ACC112 (cell line): ENCODE results near the gene PTEN.
"Not testable (repeated sequence)": the region's sequence is repeated elsewhere in the genome, so short reads cannot be mapped to it uniquely, and the experiment has no call there.

Source experiments
- H2AFZ ChIP-seq: fragments of 200-600 bp; sonication (generic); one replicate; pipeline ENCODE4 v1.6.0; 2017; ENCODE audit warnings: antibody characterized with exemption, low read length; ENCODE audit not compliant: unreplicated experiment
- H3K27ac ChIP-seq: fragments of 200-600 bp; sonication (generic); 2 replicates; pipeline ENCODE4 v1.5.1; 2014; ENCODE audit warnings: low read depth, mild to moderate bottlenecking, antibody characterized with exemption, low read length, moderate library complexity
- H3K27me3 ChIP-seq: fragments of 200-600 bp; sonication (generic); 2 replicates; pipeline ENCODE4 v1.6.1; 2014; ENCODE audit warnings: mild to moderate bottlenecking, antibody characterized with exemption, low read length, moderate library complexity, mixed read lengths; ENCODE audit not compliant: insufficient read depth
- H3K36me3 ChIP-seq: fragments of 200-600 bp; sonication (generic); 2 replicates; pipeline ENCODE4 v1.6.1; 2016; ENCODE audit warnings: mild to moderate bottlenecking, antibody characterized with exemption, low read length, moderate library complexity, mixed read lengths; ENCODE audit not compliant: insufficient read depth
- H3K4me1 ChIP-seq: fragments of 200-600 bp; sonication (generic); one replicate; pipeline ENCODE4 v1.6.1; 2016; ENCODE audit warnings: low read length, mixed read lengths; ENCODE audit not compliant: insufficient read depth, unreplicated experiment, control insufficient read depth
- H3K4me3 ChIP-seq: fragments of 200-600 bp; sonication (generic); 2 replicates; pipeline ENCODE4 v1.5.1; 2014; ENCODE audit warnings: mild to moderate bottlenecking, low read depth, low read length
- H3K79me2 ChIP-seq: fragments of 200-600 bp; sonication (generic); one replicate; pipeline ENCODE4 v1.6.0; 2016; ENCODE audit warnings: low read length; ENCODE audit not compliant: control insufficient read depth, unreplicated experiment, insufficient read depth

PTEN gene

DNA sequence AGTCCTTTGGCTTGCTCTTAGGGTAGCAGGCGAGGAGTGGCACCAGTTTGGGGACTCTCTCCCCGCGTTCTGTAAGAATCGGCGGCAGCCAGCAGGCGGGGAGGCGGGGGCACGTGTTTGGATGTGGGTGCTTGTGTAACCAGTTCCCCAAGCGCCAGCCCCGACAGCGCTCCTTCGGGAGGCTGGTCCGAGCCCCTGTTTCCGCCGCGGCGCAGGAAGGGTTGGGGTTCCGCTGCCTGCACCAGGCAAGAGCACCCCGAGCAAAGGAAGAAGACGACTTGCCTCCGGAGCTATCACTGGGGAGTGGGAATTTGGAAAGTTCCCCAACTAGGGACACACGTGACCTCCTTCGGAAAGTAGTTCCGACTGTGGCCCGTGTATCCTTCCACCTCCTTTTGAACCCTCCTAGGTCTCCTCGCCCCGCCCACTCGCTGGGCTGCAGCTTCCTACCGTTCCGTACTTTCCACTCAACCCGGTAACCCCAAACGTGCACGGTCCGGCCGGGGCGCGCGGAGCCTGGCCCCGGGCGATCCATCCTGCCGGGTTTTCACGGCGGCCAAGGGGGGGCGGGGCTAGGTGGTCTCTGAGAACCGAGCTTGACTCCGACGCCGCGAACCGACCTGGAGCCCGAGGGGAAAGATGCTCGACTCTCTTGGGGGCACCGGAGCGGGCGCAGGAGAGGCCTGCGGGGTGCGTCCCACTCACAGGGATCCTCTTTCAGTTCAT, 1.3 kb upstream of the PTEN start:
- H2AFZ ChIP-seq, result peak overlapping the region; percentile 89

DNA sequence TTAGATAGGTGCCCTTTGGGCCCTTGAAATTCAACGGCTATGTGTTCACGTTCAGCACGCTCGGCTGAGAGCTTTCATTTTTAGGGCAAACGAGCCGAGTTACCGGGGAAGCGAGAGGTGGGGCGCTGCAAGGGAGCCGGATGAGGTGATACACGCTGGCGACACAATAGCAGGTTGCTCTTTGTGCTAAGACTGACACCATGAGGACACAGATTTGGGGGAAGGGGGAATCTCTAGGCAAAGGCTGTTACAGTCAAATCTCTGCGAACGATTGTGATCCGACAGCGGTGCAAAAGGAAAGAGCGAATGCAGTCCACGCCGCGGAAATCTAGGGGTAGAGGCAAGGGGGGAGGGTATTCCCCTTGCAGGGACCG, 759 bp upstream of the PTEN start:
- Histone ChIP-seq H3K36me3 (no peaks in the 10 kb centered on the region), H3K27me3 (no peaks in the 10 kb centered on the region), H3K4me3 (peak overlapping the region; percentile 83), H3K79me2 (peaks cover 36% of the 10 kb centered on the region), H2AFZ (peak overlapping the region; percentile 89), H3K4me1 (no peaks in the 10 kb centered on the region), H3K27ac (peak overlapping the region; percentile 71)

More for the DNA sequence above, 1.3 kb upstream of the PTEN start:
- Histone ChIP-seq H3K4me3 (peak overlapping the region; percentile 83), H3K27me3 (no peaks in the 10 kb centered on the region), H3K36me3 (no peaks in the 10 kb centered on the region), H3K79me2 (peaks cover 31% of the 10 kb centered on the region), H3K4me1 (no peaks in the 10 kb centered on the region), H3K27ac (peak overlapping the region; percentile 71)

DNA sequence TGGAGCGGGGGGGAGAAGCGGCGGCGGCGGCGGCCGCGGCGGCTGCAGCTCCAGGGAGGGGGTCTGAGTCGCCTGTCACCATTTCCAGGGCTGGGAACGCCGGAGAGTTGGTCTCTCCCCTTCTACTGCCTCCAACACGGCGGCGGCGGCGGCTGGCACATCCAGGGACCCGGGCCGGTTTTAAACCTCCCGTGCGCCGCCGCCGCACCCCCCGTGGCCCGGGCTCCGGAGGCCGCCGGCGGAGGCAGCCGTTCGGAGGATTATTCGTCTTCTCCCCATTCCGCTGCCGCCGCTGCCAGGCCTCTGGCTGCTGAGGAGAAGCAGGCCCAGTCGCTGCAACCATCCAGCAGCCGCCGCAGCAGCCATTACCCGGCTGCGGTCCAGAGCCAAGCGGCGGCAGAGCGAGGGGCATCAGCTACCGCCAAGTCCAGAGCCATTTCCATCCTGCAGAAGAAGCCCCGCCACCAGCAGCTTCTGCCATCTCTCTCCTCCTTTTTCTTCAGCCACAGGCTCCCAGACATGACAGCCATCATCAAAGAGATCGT, 598 bp downstream of the PTEN start:
- Histone ChIP-seq H3K27ac (peak overlapping the region; percentile 71), H2AFZ (peak overlapping the region; percentile 39), H3K79me2 (peaks cover 50% of the 10 kb centered on the region), H3K4me3 (peak overlapping the region; percentile 83)
- not testable (repeated sequence) for H3K27me3 ChIP-seq, H3K4me1 ChIP-seq, H3K36me3 ChIP-seq

DNA sequence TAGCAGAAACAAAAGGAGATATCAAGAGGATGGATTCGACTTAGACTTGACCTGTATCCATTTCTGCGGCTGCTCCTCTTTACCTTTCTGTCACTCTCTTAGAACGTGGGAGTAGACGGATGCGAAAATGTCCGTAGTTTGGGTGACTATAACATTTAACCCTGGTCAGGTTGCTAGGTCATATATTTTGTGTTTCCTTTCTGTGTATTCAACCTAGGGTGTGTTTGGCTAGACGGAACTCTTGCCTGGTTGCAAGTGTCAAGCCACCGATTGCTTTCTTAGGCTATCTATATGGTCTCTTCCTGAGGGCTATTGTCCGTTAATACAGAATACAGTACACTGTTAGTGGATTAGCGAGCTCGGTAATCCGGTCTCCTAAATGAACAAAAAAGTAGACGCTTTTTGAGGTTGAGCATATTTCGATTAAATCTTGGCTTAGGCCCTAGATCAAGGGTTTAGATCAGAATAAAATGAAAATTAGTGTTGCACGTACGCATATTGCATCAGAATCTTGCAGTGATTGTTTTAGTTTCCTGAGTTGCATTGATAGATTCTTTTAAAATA, 1.2 kb downstream of the PTEN start:
- H3K27ac ChIP-seq, result peak overlapping the region; percentile 6; the same call in 1 of the 2 replicates
- no peak overlapping the region for H2AFZ ChIP-seq
- no peaks in the 10 kb centered on the region for H3K27me3 ChIP-seq
- peaks cover 55% of the 10 kb centered on the region for H3K79me2 ChIP-seq
- peak overlapping the region; percentile 83 for H3K4me3 ChIP-seq
- H3K4me1 ChIP-seq, result peaks cover 11% of the 10 kb centered on the region
- H3K36me3 ChIP-seq, result no peaks in the 10 kb centered on the region

DNA sequence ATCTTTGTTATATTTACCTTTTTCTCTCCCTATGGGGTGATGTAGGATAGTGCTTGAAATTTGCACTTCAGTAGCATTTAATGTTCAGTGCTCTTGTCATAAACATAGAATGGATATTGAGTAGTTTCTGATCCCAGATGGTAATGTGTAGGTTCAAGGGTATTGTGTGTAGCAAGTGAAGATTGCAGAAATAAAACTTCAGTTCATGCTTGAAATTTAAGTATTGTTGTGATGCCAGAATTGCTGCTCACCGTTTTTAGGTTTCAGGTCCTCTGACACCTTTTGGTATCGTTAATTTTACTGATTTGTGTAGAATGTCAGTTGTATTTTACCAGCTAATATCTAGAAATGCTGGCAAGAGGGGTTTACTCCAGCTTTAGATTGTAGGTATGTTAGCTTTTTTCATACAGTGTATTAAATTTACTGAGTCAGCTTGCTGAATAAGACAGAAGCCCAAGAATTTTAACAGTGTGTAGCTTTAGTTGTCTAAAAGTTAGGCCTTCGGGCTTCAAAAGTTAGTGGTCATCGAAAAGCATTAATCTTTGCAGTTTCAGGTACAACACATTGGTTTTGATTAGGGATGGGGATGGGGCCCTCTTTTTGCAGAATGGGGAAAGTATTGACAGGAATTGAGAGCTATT, 1.9 kb downstream of the PTEN start:
- peaks cover 62% of the 10 kb centered on the region for H3K79me2 ChIP-seq
- H2AFZ ChIP-seq, result no peak overlapping the region
- H3K27me3 ChIP-seq, result no peaks in the 10 kb centered on the region
- no peaks in the 10 kb centered on the region for H3K36me3 ChIP-seq
- H3K4me1 ChIP-seq, result peaks cover 17% of the 10 kb centered on the region
- H3K4me3 ChIP-seq, result peak overlapping the region; percentile 83
- peak overlapping the region; percentile 6 for H3K27ac ChIP-seq

DNA sequence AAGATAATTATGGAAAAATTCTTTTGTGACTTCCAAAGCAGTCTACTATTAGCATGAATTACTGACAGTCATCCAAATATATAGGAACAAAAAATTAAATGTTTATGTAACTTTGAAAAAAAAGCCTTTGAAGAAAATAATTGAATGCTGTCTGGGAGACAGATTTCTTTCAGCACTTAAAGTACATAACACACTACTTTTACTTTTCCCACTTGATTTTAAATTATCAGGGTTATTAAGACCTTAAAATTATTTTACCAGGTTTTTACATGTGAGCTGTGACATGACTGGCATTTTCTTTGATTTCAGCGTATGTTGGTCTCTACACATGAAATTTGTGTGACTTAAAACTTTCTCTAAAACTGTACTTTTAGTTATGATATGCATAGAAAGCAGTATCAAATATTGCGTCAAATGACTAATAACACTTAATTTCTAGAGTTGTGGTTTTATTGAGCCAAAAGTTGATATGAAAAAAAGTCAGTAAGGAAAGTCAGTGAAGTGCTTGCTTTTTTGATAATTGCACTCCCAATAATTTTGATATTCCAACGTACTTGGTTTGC, 3.1 kb downstream of the PTEN start:
- H3K79me2 ChIP-seq, result peaks cover 73% of the 10 kb centered on the region
- H3K4me3 ChIP-seq, result peak overlapping the region; percentile 83
- H3K4me1 ChIP-seq, result peaks cover 26% of the 10 kb centered on the region
- no peak overlapping the region for H2AFZ ChIP-seq
- no peaks in the 10 kb centered on the region for H3K36me3 ChIP-seq
- no peaks in the 10 kb centered on the region for H3K27me3 ChIP-seq
- H3K27ac ChIP-seq, result no peak overlapping the region

DNA sequence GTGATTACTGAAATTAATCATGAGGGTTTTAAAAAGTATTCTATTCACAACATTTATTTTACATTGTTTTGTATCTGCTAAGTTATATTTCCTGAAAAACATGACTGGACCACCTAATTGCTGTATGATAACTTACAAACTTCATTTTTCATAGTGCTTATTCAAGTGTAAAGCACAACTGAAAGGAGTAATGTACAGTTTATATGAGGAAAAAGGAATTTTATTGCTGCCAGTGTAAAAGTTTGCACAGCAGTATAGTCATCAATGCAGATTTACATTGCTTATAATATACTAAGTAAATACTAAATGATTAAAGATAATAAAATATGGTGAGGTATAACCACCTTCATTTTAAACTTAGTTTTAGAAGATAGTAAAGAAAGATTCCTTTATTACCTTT, 4.0 kb downstream of the PTEN start:
- no peak overlapping the region for H2AFZ ChIP-seq
- no peak overlapping the region for H3K27ac ChIP-seq
- peaks cover 26% of the 10 kb centered on the region for H3K4me1 ChIP-seq
- no peaks in the 10 kb centered on the region for H3K36me3 ChIP-seq
- peaks cover 83% of the 10 kb centered on the region for H3K79me2 ChIP-seq
- H3K27me3 ChIP-seq, result no peaks in the 10 kb centered on the region
- H3K4me3 ChIP-seq, result peak overlapping the region; percentile 83

DNA sequence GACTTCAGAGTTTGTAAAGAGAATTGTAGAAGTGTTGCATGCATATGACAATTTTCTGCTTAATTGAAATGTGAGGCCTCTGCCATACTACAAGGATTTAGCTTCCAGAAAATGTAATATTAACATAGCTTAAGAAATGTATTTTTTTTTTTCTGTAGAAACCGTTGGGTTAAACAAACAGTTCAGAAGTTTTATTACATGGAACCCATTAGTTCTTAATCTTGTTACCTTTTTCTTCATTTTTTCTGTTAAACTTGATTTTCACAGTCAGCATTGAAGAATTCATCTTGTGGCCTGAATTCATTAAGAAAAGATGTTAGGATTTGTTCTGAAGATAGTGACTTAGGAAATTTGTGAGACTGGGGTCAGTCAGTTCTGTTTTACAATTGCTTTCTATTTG, 4.9 kb downstream of the PTEN start:
- Histone ChIP-seq H3K36me3 (no peaks in the 10 kb centered on the region), H3K27me3 (no peaks in the 10 kb centered on the region), H2AFZ (no peak overlapping the region), H3K4me3 (peak overlapping the region; percentile 83), H3K79me2 (peaks cover 91% of the 10 kb centered on the region), H3K27ac (no peak overlapping the region), H3K4me1 (peaks cover 28% of the 10 kb centered on the region)

DNA sequence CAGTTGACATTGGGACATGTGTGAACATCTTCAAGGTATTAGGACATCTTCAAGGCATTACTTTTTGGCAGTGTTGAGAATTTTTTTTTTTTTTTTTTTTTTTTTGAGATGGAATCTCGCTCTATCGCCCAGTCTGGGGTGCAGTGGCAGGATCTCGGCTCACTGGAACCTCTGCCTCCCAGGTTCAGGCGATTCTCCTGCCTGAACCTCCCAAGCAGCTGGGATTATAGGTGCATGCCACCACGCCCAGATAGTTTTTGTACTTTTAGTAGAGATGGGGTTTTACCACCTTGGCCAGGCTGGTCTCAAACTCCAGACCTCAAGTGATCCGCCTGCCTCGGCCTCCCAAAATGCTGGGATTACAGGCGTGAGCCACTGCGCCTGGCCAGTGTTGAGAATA, 5.7 kb downstream of the PTEN start:
- not testable (repeated sequence) for H3K27me3 ChIP-seq, H3K36me3 ChIP-seq, H3K27ac ChIP-seq, H2AFZ ChIP-seq
- Histone ChIP-seq H3K4me1 (peaks cover 36% of the 10 kb centered on the region), H3K79me2 (peaks cover 99% of the 10 kb centered on the region), H3K4me3 (peak overlapping the region; percentile 83)

DNA sequence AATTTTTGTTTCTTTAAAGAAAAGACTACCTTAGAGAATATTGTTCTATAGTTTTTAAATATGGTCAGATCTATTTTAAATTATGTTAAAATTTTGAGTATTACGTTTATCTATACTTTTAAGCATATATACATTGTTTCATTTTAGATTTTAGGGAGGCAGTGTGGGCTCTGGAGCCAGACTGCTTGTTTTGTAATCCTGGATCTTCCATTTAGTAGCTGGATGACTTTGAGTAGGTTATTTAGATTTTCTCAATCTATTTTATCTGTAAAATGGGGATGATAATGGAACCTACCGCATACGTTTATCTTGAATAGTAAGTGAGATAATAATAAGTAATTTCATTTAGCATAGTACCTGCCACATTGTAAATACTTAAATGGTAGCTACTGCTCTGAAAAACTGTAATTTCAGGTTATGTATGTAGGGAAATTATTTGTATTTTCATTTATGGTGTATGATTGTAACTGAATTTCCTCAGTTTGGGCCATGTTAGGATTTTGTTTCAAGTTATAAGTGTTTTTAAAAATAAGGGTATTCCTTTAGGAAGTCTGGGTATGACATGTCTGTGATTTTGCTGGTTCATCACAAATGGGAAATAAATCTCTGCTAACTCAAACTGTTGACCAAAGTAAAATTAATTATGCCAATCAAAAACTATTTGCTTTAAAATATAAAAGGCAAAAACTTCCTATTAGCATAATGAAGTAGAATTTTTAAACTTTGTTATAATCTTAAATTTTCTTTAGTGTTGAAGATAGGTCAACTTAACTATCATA, 6.5 kb downstream of the PTEN start:
- Histone ChIP-seq H3K27me3 (no peaks in the 10 kb centered on the region), H3K79me2 (peaks cover 99% of the 10 kb centered on the region), H2AFZ (no peak overlapping the region), H3K36me3 (no peaks in the 10 kb centered on the region), H3K27ac (no peak overlapping the region), H3K4me3 (no peak overlapping the region), H3K4me1 (peaks cover 44% of the 10 kb centered on the region)
